Neural progenitor cell (in vitro differentiated cells): ENCODE data around the gene ZPBP2.

Experiments used
- EZH2 ChIP-seq: fragments of 200-600 bp; sonication (generic); IDR thresholded peaks from 2 replicates; pipeline ENCODE4 v1.6.1; 2017; ENCODE audit warnings: antibody characterized with exemption, mild to moderate bottlenecking, moderate library complexity
- EZH2phosphoT487 ChIP-seq: fragments of 200-600 bp; sonication (generic); IDR thresholded peaks from 2 replicates; pipeline ENCODE4 v1.6.1; 2017; ENCODE audit warnings: antibody characterized with exemption
- TF ChIP-seq, protein P1 (sequence below): fragments of 200-600 bp; sonication (generic); IDR thresholded peaks from 2 replicates; pipeline ENCODE4 v1.5.1; 2017; ENCODE audit warnings: antibody characterized with exemption, mild to moderate bottlenecking

DNA sequence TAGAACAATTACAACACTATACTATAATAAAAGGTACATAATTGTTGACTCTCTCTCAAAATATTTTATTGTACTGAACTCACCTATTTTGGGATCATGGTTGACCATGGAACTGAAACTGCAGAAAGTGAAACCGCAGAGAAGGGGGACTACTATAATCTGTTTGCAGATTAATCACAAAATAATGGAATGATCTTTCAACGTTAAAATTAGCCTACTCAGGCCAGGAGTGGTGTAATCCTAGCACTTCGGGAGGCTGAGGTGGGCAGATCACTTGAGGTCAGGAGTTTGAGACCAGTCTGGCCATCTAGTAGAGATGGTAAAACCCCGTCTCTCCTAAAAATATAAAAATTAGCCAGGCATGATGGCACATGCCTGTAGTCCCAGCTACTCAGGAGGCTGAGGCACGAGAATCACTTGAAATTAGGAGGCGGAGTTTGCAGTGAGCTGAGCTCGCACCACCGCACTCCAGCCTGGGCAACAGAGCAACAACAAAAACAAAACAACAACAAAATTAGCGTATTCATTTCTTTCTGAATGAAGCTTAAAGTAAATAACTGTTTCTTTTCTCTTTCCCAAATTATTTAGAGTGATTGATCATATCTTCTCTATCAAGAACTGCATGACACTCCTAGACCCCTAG lies 49.5 kb upstream of the ZPBP2 start:
- TF ChIP-seq, protein P1, sequence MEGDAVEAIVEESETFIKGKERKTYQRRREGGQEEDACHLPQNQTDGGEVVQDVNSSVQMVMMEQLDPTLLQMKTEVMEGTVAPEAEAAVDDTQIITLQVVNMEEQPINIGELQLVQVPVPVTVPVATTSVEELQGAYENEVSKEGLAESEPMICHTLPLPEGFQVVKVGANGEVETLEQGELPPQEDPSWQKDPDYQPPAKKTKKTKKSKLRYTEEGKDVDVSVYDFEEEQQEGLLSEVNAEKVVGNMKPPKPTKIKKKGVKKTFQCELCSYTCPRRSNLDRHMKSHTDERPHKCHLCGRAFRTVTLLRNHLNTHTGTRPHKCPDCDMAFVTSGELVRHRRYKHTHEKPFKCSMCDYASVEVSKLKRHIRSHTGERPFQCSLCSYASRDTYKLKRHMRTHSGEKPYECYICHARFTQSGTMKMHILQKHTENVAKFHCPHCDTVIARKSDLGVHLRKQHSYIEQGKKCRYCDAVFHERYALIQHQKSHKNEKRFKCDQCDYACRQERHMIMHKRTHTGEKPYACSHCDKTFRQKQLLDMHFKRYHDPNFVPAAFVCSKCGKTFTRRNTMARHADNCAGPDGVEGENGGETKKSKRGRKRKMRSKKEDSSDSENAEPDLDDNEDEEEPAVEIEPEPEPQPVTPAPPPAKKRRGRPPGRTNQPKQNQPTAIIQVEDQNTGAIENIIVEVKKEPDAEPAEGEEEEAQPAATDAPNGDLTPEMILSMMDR: no peak
- TF ChIP-seq EZH2 (no peak), EZH2phosphoT487 (no peak)
